PC-3 (cell line): ENCODE measurements around the gene SPANXN2. TPM values are rescaled to one million over a fixed set of nuclear protein-coding genes. Genes with fewer than 3 reads are reported as not detected.

ENCODE experiments used
- ATAC-seq: fragments of 200-7000 bp; cut with Tn5 transposase; 2 replicates; pipeline ENCODE4 v1.9.1; 2020; ENCODE audit warnings: mild to moderate bottlenecking, moderate library complexity
- BruUV-seq: library from RNA; stranded (reverse); fragments of 400-500 nt; replicated peaks from 2 replicates; lab custom pipeline; 2021; lab: Mats Ljungman, UMichigan
- CTCF ChIA-PET: fragments of 300-600 bp; sonication (Branson Sonifier 250); formaldehyde crosslinking; loops from one replicate; lab custom pipeline; 2022; ENCODE audit warnings: antibody characterized with exemption; lab: Charles Lee
- POLR2A ChIA-PET: fragments of 300-600 bp; sonication (Branson Sonifier 250); formaldehyde crosslinking; loops from one replicate; lab custom pipeline; 2022; ENCODE audit warnings: antibody characterized with exemption; ENCODE audit not compliant: unreplicated experiment; lab: Charles Lee
- DNase-seq: peaks from one replicate; pipeline ENCODE4 v3.0.0-alpha.2; 2015
- H2AFZ ChIP-seq: fragments of 300-600 bp; sonication (generic); 2 replicates; pipeline ENCODE4 v1.6.0; 2016; ENCODE audit warnings: antibody characterized with exemption, low read length
- H3F3A ChIP-seq: fragments of 300-600 bp; sonication (generic); one replicate; pipeline ENCODE4 v1.6.0; 2017; ENCODE audit warnings: antibody characterized with exemption, low read length, control low read depth, mild to moderate bottlenecking; ENCODE audit not compliant: unreplicated experiment
- H3K27ac ChIP-seq: fragments of 300-600 bp; sonication (generic); 2 replicates; pipeline ENCODE4 v1.5.1; 2016; ENCODE audit warnings: mild to moderate bottlenecking, low read length
- H3K27me3 ChIP-seq: fragments of 300-600 bp; sonication (generic); 2 replicates; pipeline ENCODE4 v1.6.1; 2016; ENCODE audit warnings: low read length, mixed read lengths
- H3K36me3 ChIP-seq: fragments of 300-600 bp; sonication (generic); 2 replicates; pipeline ENCODE4 v1.6.1; 2016; ENCODE audit warnings: low read depth, mixed run types, low read length, mixed read lengths
- H3K4me1 ChIP-seq: fragments of 300-600 bp; sonication (generic); 2 replicates; pipeline ENCODE4 v1.5.1; 2016; ENCODE audit warnings: low read length; ENCODE audit not compliant: insufficient read depth
- H3K4me2 ChIP-seq: fragments of 300-600 bp; sonication (generic); 2 replicates; pipeline ENCODE4 v1.6.0; 2016; ENCODE audit warnings: low read length
- H3K4me3 ChIP-seq: fragments of 300-600 bp; sonication (generic); 2 replicates; pipeline ENCODE4 v1.5.1; 2016; ENCODE audit warnings: mild to moderate bottlenecking, low read length, mixed read lengths
- H3K79me2 ChIP-seq: fragments of 300-600 bp; sonication (generic); 2 replicates; pipeline ENCODE4 v1.6.1; 2017; ENCODE audit warnings: low read length, mixed read lengths
- H3K9ac ChIP-seq: fragments of 300-600 bp; sonication (generic); 2 replicates; pipeline ENCODE4 v1.6.0; 2016; ENCODE audit warnings: mild to moderate bottlenecking, low read length
- H3K9me2 ChIP-seq: fragments of 300-600 bp; sonication (generic); replicated peaks from 2 replicates; pipeline ENCODE4 v1.6.1; 2016; ENCODE audit warnings: mixed run types, low read length, mixed read lengths
- H3K9me3 ChIP-seq: fragments of 300-600 bp; sonication (generic); 2 replicates; pipeline ENCODE4 v1.6.1; 2016; ENCODE audit warnings: low read length, mixed read lengths
- H4K20me1 ChIP-seq: fragments of 300-600 bp; sonication (generic); 2 replicates; pipeline ENCODE4 v1.6.1; 2016; ENCODE audit warnings: low read length, mixed read lengths
- CTCF ChIP-seq: fragments of 300-600 bp; sonication (generic); conservative IDR thresholded peaks from 2 replicates; pipeline ENCODE4 v1.5.1; 2017; ENCODE audit warnings: antibody characterized with exemption, low read depth, mild to moderate bottlenecking, low read length
- EZH2 ChIP-seq: fragments of 300-600 bp; sonication (generic); IDR thresholded peaks from one replicate; pipeline ENCODE4 v1.6.1; 2017; ENCODE audit warnings: antibody characterized with exemption, mild to moderate bottlenecking, low read length; ENCODE audit not compliant: unreplicated experiment
- EZH2phosphoT487 ChIP-seq: fragments of 300-600 bp; sonication (generic); IDR thresholded peaks from 2 replicates; pipeline ENCODE4 v1.6.1; 2018; ENCODE audit warnings: mild to moderate bottlenecking, antibody characterized with exemption, low read length, borderline replicate concordance
- intact Hi-C: fragments of 100-400 bp; cut with micrococcal nuclease; formaldehyde crosslinking; loops from 2 replicates; pipeline ENCODE4 v1.9.0; 2023
- total RNA-seq: library from RNA; depleted of rRNA; stranded (reverse); fragments of >200 nt; gene quantifications from 2 replicates; pipeline ENCODE4 v1.2.3, GENCODE V29; 2014

Gene SPANXN2
- total RNA-seq, 1 experiment from 2014 or later = not detected

- Histone ChIP-seq H3F3A (no peaks in the 10 kb centered on the region), H3K27me3 (no peaks in the 10 kb centered on the region), H3K9me2 (no peaks in the 10 kb centered on the region), H3K36me3 (no peaks in the 10 kb centered on the region), H3K9me3 (no peaks in the 10 kb centered on the region), H2AFZ (no peak overlapping the region), H3K9ac (no peak overlapping the region), H3K27ac (no peak overlapping the region), H4K20me1 (no peaks in the 10 kb centered on the region), H3K4me1 (0 out of 2 replicates have a peak, but pooled peaks cover 4% of the 10 kb centered on the region), H3K4me3 (no peak overlapping the region), H3K79me2 (no peaks in the 10 kb centered on the region), H3K4me2 (no peak overlapping the region)
- ChIA-PET CTCF (no interaction called here), POLR2A (no interaction called here)
- ATAC-seq (no peak), DNase-seq (no peak)
- intact Hi-C loops = no loop called here
- BruUV-seq = no TSS peak
- TF ChIP-seq EZH2 (no peak), EZH2phosphoT487 (no peak), CTCF (no peak)
Observed at GRCh38 chrX:143757887-143758286, 37.3 kb upstream of the SPANXN2 start.

- Histone ChIP-seq H3K4me1 (0 out of 2 replicates have a peak, but pooled peaks cover 4% of the 10 kb centered on the region), H3F3A (no peaks in the 10 kb centered on the region), H4K20me1 (no peaks in the 10 kb centered on the region), H3K4me2 (no peak overlapping the region), H3K9ac (no peak overlapping the region), H2AFZ (no peak overlapping the region), H3K27me3 (no peaks in the 10 kb centered on the region), H3K9me2 (no peaks in the 10 kb centered on the region), H3K36me3 (no peaks in the 10 kb centered on the region), H3K4me3 (no peak overlapping the region), H3K9me3 (no peaks in the 10 kb centered on the region), H3K27ac (no peak overlapping the region), H3K79me2 (no peaks in the 10 kb centered on the region)
- ChIA-PET POLR2A (no interaction called here), CTCF (no interaction called here)
- no peak for DNase-seq
- intact Hi-C loops = no loop called here
- no TSS peak for BruUV-seq
- no peak for ATAC-seq
- no peak for TF ChIP-seq EZH2phosphoT487
- no peak for TF ChIP-seq EZH2
- TF ChIP-seq CTCF = no peak
Observed at GRCh38 chrX:143757375-143757774, 36.8 kb upstream of the SPANXN2 start.

GRCh38 chrX:143754183-143754582, 33.6 kb upstream of the SPANXN2 start:
- intact Hi-C loops = no loop called here

More at GRCh38 chrX:143754183-143754582, 33.6 kb upstream of the SPANXN2 start:
- no peaks in the 10 kb centered on the region for H4K20me1 ChIP-seq
- H3K27ac ChIP-seq = no peak overlapping the region
- H3K27me3 ChIP-seq = no peaks in the 10 kb centered on the region
- H2AFZ ChIP-seq = peak overlapping the region; percentile 53; the same call in 1 of the 2 replicates
- no peaks in the 10 kb centered on the region for H3K36me3 ChIP-seq
- CTCF ChIA-PET = no interaction called here
- TF ChIP-seq CTCF = no peak
- no peak for TF ChIP-seq EZH2
- no peak for TF ChIP-seq EZH2phosphoT487
- H3K4me2 ChIP-seq = peak overlapping the region; percentile 28; the same call in 1 of the 2 replicates
- BruUV-seq = no TSS peak
- H3K79me2 ChIP-seq = no peaks in the 10 kb centered on the region
- 0 out of 2 replicates have a peak, but pooled peaks cover 4% of the 10 kb centered on the region for H3K4me1 ChIP-seq
- ATAC-seq (no peak; the same call in 1 of the 2 replicates), DNase-seq (peak; percentile 47)
- no peaks in the 10 kb centered on the region for H3F3A ChIP-seq
- no peak overlapping the region for H3K9ac ChIP-seq
- no peak overlapping the region for H3K4me3 ChIP-seq
- H3K9me2 ChIP-seq = no peaks in the 10 kb centered on the region
- POLR2A ChIA-PET = no interaction called here
- H3K9me3 ChIP-seq = no peaks in the 10 kb centered on the region
